Cardiac muscle cell (in vitro differentiated cells and primary cell): ENCODE results near the gene NUAK1. TPM values are rescaled to one million over a fixed set of nuclear protein-coding genes. Genes with fewer than 3 reads are reported as not detected.

Experiments
- DNase-seq, 2 donors: peaks; one replicate each; pipeline versions ENCODE4 v3.0.0 to v3.0.0-alpha.2; 2010 to 2017; ENCODE audit warnings: low read depth in 1 of 2, low spot score in 1 of 2
- H3K27ac ChIP-seq: fragments of 200-600 bp; sonication (generic); 2 replicates; pipeline ENCODE4 v1.5.1; 2016
- H3K27me3 ChIP-seq: fragments of 200-600 bp; sonication (generic); 2 replicates; pipeline ENCODE4 v1.6.0; 2016; ENCODE audit warnings: control low read depth
- H3K36me3 ChIP-seq: fragments of 200-600 bp; sonication (generic); 2 replicates; pipeline ENCODE4 v1.5.1; 2016; ENCODE audit warnings: control low read depth
- H3K4me1 ChIP-seq: fragments of 200-600 bp; sonication (generic); 2 replicates; pipeline ENCODE4 v1.8.1; 2017; ENCODE audit warnings: low read depth, mild to moderate bottlenecking, mixed run types
- H3K4me3 ChIP-seq: fragments of 200-600 bp; sonication (generic); 2 replicates; pipeline ENCODE4 v1.5.1; 2016; ENCODE audit warnings: mild to moderate bottlenecking
- H3K9me3 ChIP-seq: fragments of 200-600 bp; sonication (generic); 2 replicates; pipeline ENCODE4 v1.5.1; 2017; ENCODE audit warnings: low read depth, mild to moderate bottlenecking, control low read depth
- polyA plus RNA-seq: library from polyadenylated mRNA; unstranded; fragments of >200 nt; fragmentation: Nextera tagmentation; extraction: Ambion mirVana; gene quantifications from 2 replicates; pipeline ENCODE4 v1.2.1, GENCODE V29; 2016
- total RNA-seq: library from RNA; depleted of rRNA; stranded (reverse); fragments of >200 nt; gene quantifications from 2 replicates; pipeline ENCODE4 v1.2.3, GENCODE V29; 2016
- TF ChIP-seq, protein P1 (sequence below): IDR thresholded peaks from 2 replicates; pipeline ENCODE4 v1.5.1; 2012; ENCODE audit warnings: low read depth, mild to moderate bottlenecking, low read length

NUAK1 gene
- total and polyA plus RNA-seq, 2 experiments from 2014 or later: 2.9 to 7.2 TPM

GRCh38 chr12:106130474-106131113, 8.2 kb downstream of the NUAK1 start:
- H3K27ac ChIP-seq: no peak overlapping the region
- peaks cover 15% of the 10 kb centered on the region for H3K4me1 ChIP-seq
- H3K9me3 ChIP-seq: no peaks in the 10 kb centered on the region
- H3K27me3 ChIP-seq: no peaks in the 10 kb centered on the region
- no peaks in the 10 kb centered on the region for H3K36me3 ChIP-seq
- no peak overlapping the region for H3K4me3 ChIP-seq
- DNase-seq: no peak
- TF ChIP-seq, protein P1, sequence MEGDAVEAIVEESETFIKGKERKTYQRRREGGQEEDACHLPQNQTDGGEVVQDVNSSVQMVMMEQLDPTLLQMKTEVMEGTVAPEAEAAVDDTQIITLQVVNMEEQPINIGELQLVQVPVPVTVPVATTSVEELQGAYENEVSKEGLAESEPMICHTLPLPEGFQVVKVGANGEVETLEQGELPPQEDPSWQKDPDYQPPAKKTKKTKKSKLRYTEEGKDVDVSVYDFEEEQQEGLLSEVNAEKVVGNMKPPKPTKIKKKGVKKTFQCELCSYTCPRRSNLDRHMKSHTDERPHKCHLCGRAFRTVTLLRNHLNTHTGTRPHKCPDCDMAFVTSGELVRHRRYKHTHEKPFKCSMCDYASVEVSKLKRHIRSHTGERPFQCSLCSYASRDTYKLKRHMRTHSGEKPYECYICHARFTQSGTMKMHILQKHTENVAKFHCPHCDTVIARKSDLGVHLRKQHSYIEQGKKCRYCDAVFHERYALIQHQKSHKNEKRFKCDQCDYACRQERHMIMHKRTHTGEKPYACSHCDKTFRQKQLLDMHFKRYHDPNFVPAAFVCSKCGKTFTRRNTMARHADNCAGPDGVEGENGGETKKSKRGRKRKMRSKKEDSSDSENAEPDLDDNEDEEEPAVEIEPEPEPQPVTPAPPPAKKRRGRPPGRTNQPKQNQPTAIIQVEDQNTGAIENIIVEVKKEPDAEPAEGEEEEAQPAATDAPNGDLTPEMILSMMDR: no peak

DNA sequence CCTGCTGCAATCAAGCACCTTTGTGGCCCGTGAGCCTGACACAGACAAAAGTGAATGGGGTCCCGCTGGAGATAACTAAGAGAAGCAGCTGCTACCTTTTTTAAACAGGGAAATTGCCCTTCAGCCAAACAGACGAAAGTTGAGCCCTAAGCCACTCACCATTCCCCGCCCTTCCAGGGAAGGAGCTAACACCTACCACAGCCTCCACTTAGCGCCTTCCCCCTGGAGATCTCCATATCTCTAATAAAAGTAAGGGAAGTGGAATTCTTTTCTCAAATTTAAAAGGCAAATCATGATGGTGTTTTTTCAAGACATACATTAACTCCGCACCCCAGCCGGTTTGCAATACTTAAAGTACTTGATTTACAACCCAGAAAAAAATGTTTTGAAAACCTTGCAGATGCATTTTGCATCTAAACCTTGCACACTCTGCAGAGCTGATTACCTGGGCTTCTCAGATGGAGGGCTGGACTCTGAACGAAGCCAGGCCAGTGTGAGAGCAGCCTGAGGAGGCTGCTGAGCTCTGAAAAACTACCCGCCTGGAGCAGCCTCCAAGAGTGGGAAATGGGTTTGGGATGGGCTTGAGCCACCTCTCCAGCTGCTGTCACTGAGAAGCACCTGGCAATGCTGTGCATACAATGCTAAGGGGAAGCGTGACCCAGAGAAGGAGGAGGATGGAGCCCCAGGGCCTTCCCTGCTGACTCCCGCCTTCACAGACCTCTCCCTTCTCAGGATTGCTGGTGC, 10.0 kb downstream of the NUAK1 start:
- Histone ChIP-seq H3K27me3 (no peaks in the 10 kb centered on the region), H3K9me3 (no peaks in the 10 kb centered on the region), H3K27ac (no peak overlapping the region), H3K4me1 (peaks cover 8% of the 10 kb centered on the region), H3K36me3 (no peaks in the 10 kb centered on the region), H3K4me3 (no peak overlapping the region)
- TF ChIP-seq, protein P1: no peak
- DNase-seq: no peak

GRCh38 chr12:106127338-106128126, 11.2 kb downstream of the NUAK1 start:
- no peak overlapping the region for H3K27ac ChIP-seq
- H3K9me3 ChIP-seq: no peaks in the 10 kb centered on the region
- no peak overlapping the region for H3K4me3 ChIP-seq
- peaks cover 8% of the 10 kb centered on the region for H3K4me1 ChIP-seq
- no peaks in the 10 kb centered on the region for H3K27me3 ChIP-seq
- TF ChIP-seq, protein P1: no peak
- DNase-seq: no peak
- H3K36me3 ChIP-seq: no peaks in the 10 kb centered on the region

GRCh38 chr12:106126441-106127337, 12.1 kb downstream of the NUAK1 start:
- Histone ChIP-seq H3K27ac (no peak overlapping the region), H3K9me3 (no peaks in the 10 kb centered on the region), H3K4me1 (peaks cover 8% of the 10 kb centered on the region)

More at GRCh38 chr12:106126441-106127337, 12.1 kb downstream of the NUAK1 start:
- Histone ChIP-seq H3K4me3 (no peak overlapping the region), H3K36me3 (no peaks in the 10 kb centered on the region), H3K27me3 (no peaks in the 10 kb centered on the region)
- TF ChIP-seq, protein P1: no peak
- no peak for DNase-seq
